Heart left ventricle (tissue), 13 donors: ENCODE results near the gene ALDOC.
A peak's percentile ranks its signal among the peaks of the same experiment; 100 is the strongest.

Experiments used
- CTCF ChIP-seq, 12 donors: fragments of 200-600 bp; sonication (generic) in 4 of 12; IDR thresholded peaks; one replicate each; pipeline versions ENCODE4 v1.5.0 to v1.8.0; 2018 to 2022; ENCODE audit warnings: antibody characterized with exemption in 12 of 12, mild to moderate bottlenecking in 5 of 12
- POLR2A ChIP-seq, 2 donors: fragments of 450-650 bp; IDR thresholded peaks; one replicate each; pipeline ENCODE4 v1.6.1; 2017; ENCODE audit warnings: antibody characterized with exemption in 2 of 2, mild to moderate bottlenecking in 2 of 2, moderate library complexity in 2 of 2
- donor health status: ischemic (EF 13 %, LVEDD 7.1; RV severe dilation, severe dysfunction).
- donor health status: DM: no; HTN: yes; CAD: no.
- donor health status: DM: no; HTN: no; CAD: no.
- donor health status: ischemic (EF 25% LVEDD 6.9; RV normal size, moderate dysfunction).
- donor health status: ischemic (EF 25% LVEDD 5.7; RV mildly dilated, moderate dysfunction).
- donor health status: ischemic (EF 35%, LVEDD 5.7; RV mildly dilated, moderate dysfunction).
- donor health status: nonischemic (EF 11% LVEDD 7.7; RV severe dilation, severe dysfunction).
- donor health status: DM: yes; HTN: yes; CAD: no.
- donor health status: PGD.
- donor health status: ischemic (EF 29% LVEDD 5.4; RV normal size, mild dysfunction).
- donor health status: nonischemic (EF 23%, LVEDD 6.1; RV moderate dilation, normal function).

- TF ChIP-seq CTCF (IDR thresholded peaks at IDR 0.05), result peak; percentile 76 to 94 (median 84)
- no peak for TF ChIP-seq POLR2A (IDR thresholded peaks at IDR 0.05)
Observed at GRCh38 chr17:28547623-28548416, 28.9 kb downstream of the ALDOC start.
